ENCODE results near the gene GAN. TPM values are rescaled to one million over a fixed set of nuclear protein-coding genes. Genes with fewer than 3 reads are reported as not detected.

GAN gene
- total RNA-seq, 1 experiment from 2014 or later = 5.3 TPM

GRCh38 chr16:81307770-81308169 lies 7.0 kb upstream of the GAN start:
- TF ChIP-seq EZH2phosphoT487 (IDR thresholded peaks at IDR 0.05; ENCODE audit: borderline replicate concordance, low read length) (no peak), EZH2 (IDR thresholded peaks at IDR 0.05; ENCODE audit: low read length, unreplicated experiment) (no peak), CTCF (conservative IDR thresholded peaks at IDR 0.05; ENCODE audit: low read depth, low read length) (no peak)
- POLR2A ChIA-PET (ENCODE audit: unreplicated experiment) = no interaction called here
- no TSS peak for BruUV-seq (replicated peaks)

GRCh38 chr16:81310045-81310644 lies 4.6 kb upstream of the GAN start:
- H3K36me3 ChIP-seq (ENCODE audit: low read depth, low read length) = no peaks in the 10 kb centered on the region
- no peaks in the 10 kb centered on the region for H4K20me1 ChIP-seq (ENCODE audit: low read length)
- ATAC-seq (no peak), DNase-seq (no peak)
- peaks cover 25% of the 10 kb centered on the region for H3K79me2 ChIP-seq (ENCODE audit: low read length)
- H3K27ac ChIP-seq (ENCODE audit: low read length) = no peak overlapping the region
- H3F3A ChIP-seq (ENCODE audit: low read length, unreplicated experiment) = no peaks in the 10 kb centered on the region
- no TSS peak for BruUV-seq (replicated peaks)
- H2AFZ ChIP-seq (ENCODE audit: low read length) = no peak overlapping the region
- no peak overlapping the region for H3K4me2 ChIP-seq (ENCODE audit: low read length)
- no peaks in the 10 kb centered on the region for H3K9me2 ChIP-seq (replicated peaks; ENCODE audit: low read length)
- H3K9ac ChIP-seq (ENCODE audit: low read length) = no peak overlapping the region
- H3K9me3 ChIP-seq (ENCODE audit: low read length) = no peaks in the 10 kb centered on the region
- intact Hi-C loops (cut with micrococcal nuclease) = no loop called here
- no peak for TF ChIP-seq EZH2 (IDR thresholded peaks at IDR 0.05; ENCODE audit: low read length, unreplicated experiment)
- no peak for TF ChIP-seq CTCF (conservative IDR thresholded peaks at IDR 0.05; ENCODE audit: low read depth, low read length)
- TF ChIP-seq EZH2phosphoT487 (IDR thresholded peaks at IDR 0.05; ENCODE audit: borderline replicate concordance, low read length) = no peak
- POLR2A ChIA-PET (ENCODE audit: unreplicated experiment) = no interaction called here
- peaks cover 7% of the 10 kb centered on the region for H3K4me1 ChIP-seq (ENCODE audit: insufficient read depth, low read length)
- H3K4me3 ChIP-seq (ENCODE audit: low read length) = no peak overlapping the region
- CTCF ChIA-PET = no interaction called here
- H3K27me3 ChIP-seq (ENCODE audit: low read length) = no peaks in the 10 kb centered on the region

More at GRCh38 chr16:81307770-81308169, 7.0 kb upstream of the GAN start:
- H3K9me3 ChIP-seq (ENCODE audit: low read length) = no peaks in the 10 kb centered on the region
- no peaks in the 10 kb centered on the region for H3K27me3 ChIP-seq (ENCODE audit: low read length)
- CTCF ChIA-PET = no interaction called here
- no peaks in the 10 kb centered on the region for H3K36me3 ChIP-seq (ENCODE audit: low read depth, low read length)
- no peaks in the 10 kb centered on the region for H3K9me2 ChIP-seq (replicated peaks; ENCODE audit: low read length)
- H3F3A ChIP-seq (ENCODE audit: low read length, unreplicated experiment) = no peaks in the 10 kb centered on the region
- no peak overlapping the region for H3K9ac ChIP-seq (ENCODE audit: low read length)
- intact Hi-C loops (cut with micrococcal nuclease) = no loop called here
- H2AFZ ChIP-seq (ENCODE audit: low read length) = no peak overlapping the region
- no peak overlapping the region for H3K4me2 ChIP-seq (ENCODE audit: low read length)
- no peaks in the 10 kb centered on the region for H4K20me1 ChIP-seq (ENCODE audit: low read length)
- peaks cover 7% of the 10 kb centered on the region; the same call in 1 of the 2 replicates for H3K79me2 ChIP-seq (ENCODE audit: low read length)
- no peak overlapping the region for H3K27ac ChIP-seq (ENCODE audit: low read length)
- H3K4me3 ChIP-seq (ENCODE audit: low read length) = no peak overlapping the region
- no peak for ATAC-seq
- no peak for DNase-seq
- H3K4me1 ChIP-seq (ENCODE audit: insufficient read depth, low read length) = no peaks in the 10 kb centered on the region

GRCh38 chr16:81311762-81312161 lies 3.0 kb upstream of the GAN start:
- Histone ChIP-seq H3F3A (ENCODE audit: low read length, unreplicated experiment) (no peaks in the 10 kb centered on the region), H3K9ac (ENCODE audit: low read length) (no peak overlapping the region), H3K4me2 (ENCODE audit: low read length) (no peak overlapping the region), H3K9me3 (ENCODE audit: low read length) (no peaks in the 10 kb centered on the region), H2AFZ (ENCODE audit: low read length) (no peak overlapping the region), H3K79me2 (ENCODE audit: low read length) (peaks cover 39% of the 10 kb centered on the region), H3K4me3 (ENCODE audit: low read length) (no peak overlapping the region), H3K4me1 (ENCODE audit: insufficient read depth, low read length) (peaks cover 7% of the 10 kb centered on the region), H3K36me3 (ENCODE audit: low read depth, low read length) (no peaks in the 10 kb centered on the region), H3K27ac (ENCODE audit: low read length) (no peak overlapping the region), H3K9me2 (replicated peaks; ENCODE audit: low read length) (no peaks in the 10 kb centered on the region), H3K27me3 (ENCODE audit: low read length) (no peaks in the 10 kb centered on the region), H4K20me1 (ENCODE audit: low read length) (peaks cover 5% of the 10 kb centered on the region; the same call in 1 of the 2 replicates)
- TF ChIP-seq CTCF (conservative IDR thresholded peaks at IDR 0.05; ENCODE audit: low read depth, low read length) (no peak), EZH2phosphoT487 (IDR thresholded peaks at IDR 0.05; ENCODE audit: borderline replicate concordance, low read length) (no peak), EZH2 (IDR thresholded peaks at IDR 0.05; ENCODE audit: low read length, unreplicated experiment) (no peak)
- ChIA-PET POLR2A (ENCODE audit: unreplicated experiment) (no interaction called here), CTCF (no interaction called here)
- ATAC-seq = no peak
- intact Hi-C loops (cut with micrococcal nuclease) = no loop called here
- DNase-seq = no peak
- no TSS peak for BruUV-seq (replicated peaks)
